HG03060 (cell line): ENCODE measurements around the gene VSTM4.

Experiments
- ATAC-seq: cut with Tn5 transposase; IDR thresholded peaks from one replicate; pipeline ENCODE4 v1.9.1; 2021; ENCODE audit warnings: low read depth, moderate number of reproducible peaks; ENCODE audit not compliant: unreplicated experiment

The VSTM4 gene

DNA sequence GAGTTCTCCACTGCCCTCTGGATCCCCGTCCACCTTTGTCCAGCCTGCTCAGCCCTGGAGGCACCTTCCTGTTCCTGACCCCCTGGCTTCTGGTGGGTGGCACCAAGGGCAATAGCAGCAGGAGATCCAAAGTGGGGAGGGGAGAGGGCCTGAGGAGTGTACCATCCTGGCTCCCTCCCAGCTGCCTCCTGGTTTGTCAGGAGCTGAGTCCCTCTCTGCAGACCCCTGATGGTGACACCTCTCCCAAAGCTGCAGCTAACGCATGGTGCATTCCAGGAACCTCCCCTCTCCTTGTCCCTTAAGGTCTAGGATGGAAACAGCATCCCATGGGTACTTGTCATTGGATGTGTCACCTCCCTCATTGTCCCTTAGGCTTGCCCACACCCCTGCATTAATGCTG lies 39.6 kb downstream of the VSTM4 start:
- no peak for ATAC-seq

GRCh38 chr10:49074836-49075682 lies 40.3 kb downstream of the VSTM4 start:
- no peak for ATAC-seq

DNA sequence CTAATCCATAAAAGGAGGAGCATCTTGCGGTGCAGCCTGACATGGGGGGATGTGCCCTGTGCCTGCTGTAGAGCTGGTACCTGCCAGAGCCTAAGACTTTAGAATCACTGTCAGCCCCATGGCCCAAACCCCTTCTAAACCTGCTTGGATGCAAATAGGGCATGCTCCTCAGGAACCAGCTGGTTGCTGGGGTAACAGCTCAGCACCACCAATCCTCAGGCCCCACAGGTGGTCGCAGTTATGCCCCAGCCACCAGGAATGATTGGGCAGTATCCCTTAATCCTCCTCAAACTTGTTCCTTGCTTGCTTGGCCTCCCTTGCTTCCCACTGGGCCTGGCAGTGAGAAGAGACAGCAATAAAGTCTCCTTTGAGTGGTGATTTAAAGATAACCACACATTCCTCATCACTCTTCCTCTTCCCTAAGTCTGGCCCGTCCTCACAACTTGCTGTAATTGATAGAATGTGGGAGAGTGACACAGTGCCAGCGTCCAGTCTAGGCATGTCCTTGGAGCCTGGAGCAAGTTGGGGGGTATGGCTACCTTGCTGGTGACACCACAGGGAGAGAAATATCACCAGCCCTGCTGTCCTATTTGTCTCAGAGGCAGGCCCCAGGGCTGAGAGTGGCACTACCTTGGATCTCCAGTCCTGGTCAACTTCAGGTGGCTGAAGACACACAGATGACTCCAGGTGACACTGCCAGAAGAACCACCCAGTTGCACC lies 43.0 kb downstream of the VSTM4 start:
- ATAC-seq = no peak

- ATAC-seq = no peak
These were observed 44.1 kb downstream of the VSTM4 start for GRCh38 chr10:49071160-49071761.

GRCh38 chr10:49070701-49071100 lies 44.6 kb downstream of the VSTM4 start:
- no peak for ATAC-seq

GRCh38 chr10:49068672-49069217 lies 46.6 kb downstream of the VSTM4 start:
- no peak for ATAC-seq

DNA sequence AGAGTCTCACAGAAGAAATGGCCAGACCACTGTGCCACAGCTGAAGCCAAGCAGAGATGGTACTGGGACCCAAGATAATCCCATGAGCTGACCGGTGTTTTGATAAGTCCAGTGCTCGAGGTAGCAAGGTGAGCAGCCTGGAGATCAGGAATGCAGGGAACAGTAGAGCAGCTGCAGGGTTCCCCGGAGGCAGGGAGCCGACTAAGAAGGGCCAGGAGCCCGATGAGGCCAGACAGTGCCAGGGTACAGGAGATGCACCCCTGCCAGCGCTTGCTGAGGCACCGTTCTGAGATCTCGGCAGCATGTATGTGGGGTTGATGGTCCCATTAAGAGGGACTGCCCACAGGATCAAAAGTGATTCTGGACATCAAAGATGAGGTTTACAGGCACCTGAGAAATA lies 47.1 kb downstream of the VSTM4 start:
- ATAC-seq = no peak

DNA sequence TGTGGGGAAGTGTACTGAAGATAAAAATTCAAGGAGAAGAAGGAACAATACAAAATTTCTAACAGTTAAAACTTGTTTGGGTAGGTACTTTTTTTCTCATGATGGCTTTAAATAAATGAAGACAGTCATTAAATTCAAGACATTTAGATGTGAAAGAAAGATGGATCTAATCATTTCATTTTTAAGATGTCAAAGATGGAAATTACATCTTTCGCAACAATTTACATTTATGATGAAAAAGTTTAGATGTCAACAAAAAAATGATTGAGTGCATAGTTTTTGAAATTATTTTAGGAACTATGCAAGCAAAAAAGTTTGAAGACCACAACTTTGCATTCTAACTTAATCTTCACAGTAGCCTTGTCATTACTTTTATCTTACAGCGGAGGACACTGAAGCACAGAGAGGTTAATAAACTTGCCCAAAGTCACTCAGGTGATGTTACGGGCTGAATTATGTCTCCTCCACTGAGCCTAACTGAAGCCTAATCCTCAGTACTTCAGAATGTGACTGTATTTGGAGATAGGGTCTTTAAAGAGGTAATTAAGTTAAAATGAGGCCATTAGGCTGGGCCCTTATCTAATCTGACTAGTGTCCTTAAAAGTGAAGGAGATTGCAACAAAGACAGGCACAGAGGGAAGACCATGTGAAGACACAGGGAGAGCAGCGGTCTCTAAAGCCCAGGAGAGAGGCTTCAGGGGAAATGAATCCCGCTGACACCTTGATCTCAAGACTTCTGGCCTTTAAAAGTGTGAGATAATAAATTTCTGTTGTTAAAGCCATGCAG lies 48.2 kb downstream of the VSTM4 start:
- no peak for ATAC-seq

GRCh38 chr10:49062229-49062628 lies 53.1 kb downstream of the VSTM4 start:
- ATAC-seq = no peak

GRCh38 chr10:49061667-49062066 lies 53.7 kb downstream of the VSTM4 start:
- ATAC-seq = no peak

- no peak for ATAC-seq
These were observed 56.7 kb downstream of the VSTM4 start for GRCh38 chr10:49058463-49059255.

- ATAC-seq = no peak
These were observed 58.0 kb downstream of the VSTM4 start for GRCh38 chr10:49057231-49057880.

DNA sequence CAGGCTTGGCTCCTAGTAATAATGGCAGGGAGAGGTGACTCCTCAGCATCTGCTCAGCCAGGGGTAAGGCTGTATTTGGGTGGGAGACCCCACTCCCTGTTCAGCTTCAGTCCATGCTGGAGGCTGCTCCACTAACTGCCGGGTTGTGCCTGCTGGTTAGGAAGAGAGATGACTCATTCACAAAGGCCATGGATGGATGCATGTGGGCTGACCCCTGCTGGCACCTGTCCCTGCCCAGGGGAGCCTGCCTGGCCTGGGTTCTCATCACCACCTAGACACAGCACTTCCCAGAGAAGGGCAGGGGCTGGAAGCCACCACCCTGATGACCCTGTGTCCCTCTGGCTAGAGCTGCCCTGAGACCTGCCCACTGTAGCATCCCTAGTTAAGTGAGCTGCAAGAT lies 59.0 kb downstream of the VSTM4 start:
- no peak for ATAC-seq

DNA sequence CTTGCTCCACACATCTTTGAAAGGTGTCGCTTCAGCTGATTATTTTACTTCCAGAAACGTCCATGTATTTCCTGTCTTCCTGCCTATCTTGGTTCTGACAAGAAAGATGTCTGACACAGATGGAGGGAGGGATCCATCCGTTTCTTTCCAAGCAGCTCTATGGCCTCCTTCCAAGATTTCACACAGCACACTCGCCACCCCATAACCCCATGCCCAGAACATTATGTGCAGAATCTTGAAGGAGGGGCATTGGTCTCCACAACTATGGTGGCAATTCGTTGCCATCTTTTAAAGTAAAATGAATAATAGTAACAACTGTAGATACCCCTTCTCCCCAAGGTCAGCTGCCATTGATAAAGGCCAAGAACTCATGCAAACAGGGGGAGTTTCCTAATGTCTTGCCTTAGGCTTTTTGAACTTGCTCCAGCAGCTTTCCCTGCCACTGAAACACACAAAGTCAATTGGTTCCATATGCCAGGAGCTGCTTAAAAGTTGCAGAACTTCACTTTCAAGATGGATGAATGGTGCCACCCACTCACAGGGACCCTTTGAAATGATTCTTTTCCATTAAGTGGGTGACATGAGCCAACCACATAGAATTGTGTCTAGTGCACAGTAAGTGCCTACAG lies 60.0 kb downstream of the VSTM4 start:
- no peak for ATAC-seq

DNA sequence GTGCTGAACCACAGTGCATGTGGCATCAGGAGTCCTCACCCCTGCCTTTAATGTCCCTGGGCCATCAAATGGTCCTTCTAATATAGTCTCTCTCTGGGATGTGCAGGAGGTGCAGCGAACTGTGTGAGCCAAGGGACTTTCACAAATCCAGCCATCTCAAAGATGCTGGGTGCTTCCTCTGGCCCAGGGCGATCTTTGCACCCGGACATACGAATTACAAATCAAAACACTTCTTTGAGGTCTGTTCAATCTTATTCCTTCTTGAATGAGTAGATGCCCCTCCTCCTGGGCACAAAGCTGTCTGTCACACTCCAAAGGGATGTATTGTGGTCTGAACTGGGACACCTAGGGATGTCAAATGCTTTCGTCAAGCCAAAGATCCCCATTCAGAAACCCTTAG lies 60.6 kb downstream of the VSTM4 start:
- no peak for ATAC-seq

DNA sequence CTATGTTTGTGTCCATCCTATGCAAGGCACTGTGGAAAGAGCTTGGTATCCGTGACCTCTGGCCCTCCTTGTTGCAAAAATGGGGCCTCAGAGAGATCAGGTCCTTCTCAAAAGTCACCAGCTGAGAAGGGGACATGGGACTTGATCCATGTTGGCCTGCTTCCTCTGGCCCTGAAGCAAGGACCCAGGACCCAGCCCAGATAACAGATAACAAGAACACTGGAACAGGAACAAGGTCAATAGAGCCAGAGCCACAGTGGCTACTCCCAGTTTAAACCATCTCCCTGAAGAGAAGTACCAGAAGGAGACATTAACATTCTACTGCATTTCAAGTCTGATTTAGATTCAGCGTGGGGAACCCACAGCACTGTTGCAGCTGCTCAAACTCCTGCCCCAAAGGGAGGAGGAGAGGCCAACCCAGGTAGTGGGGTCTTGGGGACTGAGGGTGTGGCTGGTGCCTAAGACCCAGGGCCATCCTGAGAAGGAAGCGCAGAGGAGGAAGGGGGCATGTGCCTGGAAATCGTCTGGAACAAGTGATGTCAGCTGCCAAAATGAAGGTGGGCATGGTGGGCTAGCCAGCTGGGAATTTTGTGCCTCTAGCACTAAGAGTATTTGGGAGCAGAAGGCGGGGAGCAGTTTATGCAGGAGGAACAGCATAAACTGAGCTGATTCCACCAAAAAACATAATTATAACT lies 61.2 kb downstream of the VSTM4 start:
- no peak for ATAC-seq

DNA sequence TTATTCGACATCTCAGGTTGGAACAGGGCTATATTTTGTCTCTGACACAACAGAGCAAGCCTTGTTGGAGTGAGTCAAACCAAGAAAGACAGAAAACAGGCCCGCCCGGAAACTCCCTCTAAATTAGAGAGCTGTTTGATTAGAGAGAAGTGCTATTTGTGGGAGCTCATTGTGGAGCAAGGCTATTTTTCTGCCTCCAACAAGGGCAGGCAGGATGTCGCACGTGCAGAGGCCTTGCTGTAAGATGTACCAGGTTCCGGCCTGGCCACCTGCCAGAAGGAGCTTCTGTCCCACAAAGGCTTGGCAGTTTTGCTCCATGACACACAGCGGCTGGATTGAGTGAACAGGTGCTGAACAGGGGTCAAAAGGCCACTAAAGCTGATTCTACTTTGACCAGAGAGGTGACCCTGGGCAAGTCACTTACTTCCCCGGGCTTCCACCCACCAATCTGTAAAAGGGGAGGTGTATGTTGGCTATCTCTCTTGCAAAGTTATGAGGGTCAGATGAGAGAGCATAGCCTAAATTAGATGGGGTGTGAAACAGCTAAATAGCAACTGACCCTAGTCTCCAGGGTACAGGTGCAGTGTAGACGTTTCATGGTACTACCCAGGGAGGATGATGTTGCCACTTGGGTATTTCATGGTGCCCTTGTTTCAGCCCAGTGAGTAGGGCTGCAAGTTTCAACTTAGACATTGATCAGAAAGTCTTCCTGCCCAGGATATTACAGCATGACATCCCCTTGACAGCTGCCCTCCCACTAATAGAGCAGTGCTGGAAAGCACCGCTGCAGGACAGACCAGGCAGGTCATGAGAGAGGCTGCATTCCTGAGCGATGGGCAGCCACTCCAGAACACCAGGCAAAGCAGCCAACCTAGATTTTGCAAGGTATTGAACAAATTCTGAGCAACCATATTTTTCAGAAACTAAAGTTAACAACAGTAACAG lies 62.0 kb downstream of the VSTM4 start:
- ATAC-seq = peak; percentile 49
